Measurements from ENCODE around the gene BRIP1. TPM values are rescaled to one million over a fixed set of nuclear protein-coding genes. Genes with fewer than 3 reads are reported as not detected.
"Not testable (repeated sequence)": the region's sequence is repeated elsewhere in the genome, so short reads cannot be mapped to it uniquely, and the experiment has no call there.

The BRIP1 gene
- total RNA-seq, 1 donor: 22.9 TPM

- no peak for DNase-seq (ENCODE audit: low read depth)
- no peak for TF ChIP-seq CTCF (IDR thresholded peaks at IDR 0.05; ENCODE audit: insufficient read depth, low read depth, low read length)
- no peak overlapping the region for H3K4me3 ChIP-seq (ENCODE audit: low read depth, low read length)
Observed at GRCh38 chr17:61732169-61732568, 131.2 kb downstream of the BRIP1 start.

- no peak for DNase-seq (ENCODE audit: low read depth)
- TF ChIP-seq CTCF (IDR thresholded peaks at IDR 0.05; ENCODE audit: insufficient read depth, low read depth, low read length): no peak
- no peak overlapping the region for H3K4me3 ChIP-seq (ENCODE audit: low read depth, low read length)
Observed at GRCh38 chr17:61731330-61731729, 132.0 kb downstream of the BRIP1 start.

- no peak overlapping the region for H3K4me3 ChIP-seq (ENCODE audit: low read depth, low read length)
- peak; percentile 30 for DNase-seq (ENCODE audit: low read depth)
- peak; percentile 13 for TF ChIP-seq CTCF (IDR thresholded peaks at IDR 0.05; ENCODE audit: insufficient read depth, low read depth, low read length)
Observed at GRCh38 chr17:61729690-61730268, 133.5 kb downstream of the BRIP1 start.

GRCh38 chr17:61728297-61728836 lies 135.0 kb downstream of the BRIP1 start:
- no peak for DNase-seq (ENCODE audit: low read depth)
- H3K4me3 ChIP-seq (ENCODE audit: low read depth, low read length): no peak overlapping the region
- no peak for TF ChIP-seq CTCF (IDR thresholded peaks at IDR 0.05; ENCODE audit: insufficient read depth, low read depth, low read length)

- not testable (repeated sequence) for DNase-seq (ENCODE audit: low read depth)
Observed at GRCh38 chr17:61727798-61728197, 135.5 kb downstream of the BRIP1 start.

GRCh38 chr17:61726977-61727376 lies 136.4 kb downstream of the BRIP1 start:
- TF ChIP-seq CTCF (IDR thresholded peaks at IDR 0.05; ENCODE audit: insufficient read depth, low read depth, low read length): no peak
- H3K4me3 ChIP-seq (ENCODE audit: low read depth, low read length): no peak overlapping the region
- no peak for DNase-seq (ENCODE audit: low read depth)

More at GRCh38 chr17:61727798-61728197, 135.5 kb downstream of the BRIP1 start:
- H3K4me3 ChIP-seq (ENCODE audit: low read depth, low read length): not testable (repeated sequence)

- no peak for TF ChIP-seq CTCF (IDR thresholded peaks at IDR 0.05; ENCODE audit: insufficient read depth, low read depth, low read length)
- H3K4me3 ChIP-seq (ENCODE audit: low read depth, low read length): no peak overlapping the region
- peak; percentile 69 for DNase-seq (ENCODE audit: low read depth)
Observed at GRCh38 chr17:61724777-61725176, 138.6 kb downstream of the BRIP1 start.

Measured in fibroblast of villous mesenchyme (primary cell).